NCI-H2227 (cell line): ENCODE measurements around the gene PMM1.
A peak's percentile ranks its signal among the peaks of the same experiment; 100 is the strongest.

Source experiments
- DNase-seq: peaks from one replicate; lab custom pipeline; 2025; ENCODE audit not compliant: unreplicated experiment; lab: John Stamatoyannopoulos, UW

Gene PMM1

GRCh38 chr22:41539146-41540005 is 50.3 kb downstream of the PMM1 start:
- no peak for DNase-seq

- no peak for DNase-seq
Measured at GRCh38 chr22:41538583-41538982, 51.1 kb downstream of the PMM1 start.

DNA sequence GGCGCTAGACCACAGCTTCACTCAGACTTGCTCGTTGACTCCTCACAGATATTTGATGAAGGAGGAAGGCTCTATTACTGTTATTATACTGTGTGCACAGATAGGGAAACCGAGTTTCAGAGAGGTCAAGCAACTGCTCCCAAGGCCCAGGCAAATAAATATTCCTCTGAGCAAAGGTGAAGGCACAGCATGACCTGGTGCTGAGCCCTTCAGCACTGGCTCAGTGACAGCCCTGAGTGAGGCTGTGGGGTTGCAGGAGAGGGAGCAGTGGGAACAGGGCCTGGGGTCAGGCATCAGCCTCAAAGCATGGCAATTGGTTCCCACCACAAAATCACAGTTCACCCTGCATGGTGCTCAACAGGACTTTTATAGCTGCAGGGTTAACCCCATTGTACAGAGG is 52.4 kb downstream of the PMM1 start:
- no peak for DNase-seq

DNA sequence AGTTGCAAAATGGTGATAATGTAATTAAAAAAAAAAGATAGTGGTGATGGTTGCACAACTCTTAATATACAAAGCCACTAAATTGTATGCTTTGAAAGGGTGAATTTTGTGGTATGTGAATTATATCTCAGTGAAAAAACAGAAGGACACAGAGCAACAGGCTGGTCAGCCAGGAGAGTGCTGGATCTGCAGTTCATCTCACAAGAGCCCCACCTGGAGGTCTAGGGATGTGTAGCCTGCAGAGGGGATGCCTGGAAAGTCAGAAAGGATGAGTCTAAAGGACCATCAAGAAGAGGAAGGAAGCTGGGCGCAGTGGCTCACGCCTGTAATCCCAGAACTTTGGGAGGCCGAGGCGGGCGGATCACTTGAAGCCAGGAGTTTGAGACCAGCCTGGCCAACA is 54.4 kb downstream of the PMM1 start:
- peak; percentile 21 for DNase-seq

DNA sequence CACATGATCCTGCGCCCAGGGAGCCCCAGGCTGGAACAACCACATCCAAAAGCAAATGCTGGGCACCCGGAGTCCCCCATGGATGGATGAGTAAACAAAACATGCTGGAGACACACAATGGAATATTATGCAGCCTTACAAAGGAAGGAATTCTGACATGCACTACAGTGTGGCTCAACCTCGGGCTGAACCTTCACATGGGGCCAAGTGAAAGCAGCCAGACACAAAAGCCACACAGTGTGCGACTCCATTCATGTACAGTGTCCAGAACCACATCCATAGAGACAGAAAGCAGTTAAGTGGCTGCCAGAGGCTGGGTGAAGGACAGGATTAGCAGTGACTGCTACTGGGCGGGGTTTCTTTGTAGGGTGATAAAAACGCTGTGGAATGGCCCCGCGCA is 55.4 kb downstream of the PMM1 start:
- DNase-seq, result no peak

GRCh38 chr22:41532908-41533825 is 56.5 kb downstream of the PMM1 start:
- DNase-seq, result peak; percentile 49

DNA sequence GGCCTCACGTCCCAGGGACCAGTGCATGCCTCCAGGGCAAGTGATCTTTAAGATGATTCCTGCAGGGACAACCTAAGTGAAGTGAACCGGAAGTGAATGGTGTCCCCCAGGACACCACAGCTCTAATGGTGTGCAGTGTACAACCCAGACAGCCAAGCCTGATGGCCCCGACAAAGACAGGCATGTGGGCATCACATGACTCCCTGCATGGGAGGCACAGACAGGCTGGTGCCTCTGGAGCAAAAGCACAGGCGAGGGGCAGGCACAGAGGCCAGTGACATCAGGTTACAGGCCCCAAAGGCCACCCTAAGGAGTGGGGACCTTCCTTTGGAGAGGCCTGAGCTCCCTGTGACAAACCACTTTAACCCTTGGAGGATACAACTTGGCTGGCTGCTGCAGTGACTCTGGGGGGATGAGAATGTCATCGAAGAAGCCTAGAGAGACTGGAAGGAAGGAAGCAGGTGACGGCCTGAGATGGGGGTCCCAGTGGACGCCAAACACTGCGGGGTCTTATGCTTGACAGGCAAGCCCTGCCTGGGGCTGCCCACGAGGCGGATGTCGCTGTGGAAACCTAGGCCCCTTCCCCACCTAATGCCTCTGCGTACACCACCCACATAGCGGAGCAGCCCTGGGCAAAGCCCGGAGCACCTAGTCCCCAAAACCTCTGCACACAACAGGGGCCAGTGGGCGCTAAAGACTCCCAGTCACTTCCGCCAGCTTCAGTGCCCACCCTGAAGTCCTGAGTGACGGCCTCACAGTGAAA is 57.7 kb downstream of the PMM1 start:
- DNase-seq, result no peak

DNA sequence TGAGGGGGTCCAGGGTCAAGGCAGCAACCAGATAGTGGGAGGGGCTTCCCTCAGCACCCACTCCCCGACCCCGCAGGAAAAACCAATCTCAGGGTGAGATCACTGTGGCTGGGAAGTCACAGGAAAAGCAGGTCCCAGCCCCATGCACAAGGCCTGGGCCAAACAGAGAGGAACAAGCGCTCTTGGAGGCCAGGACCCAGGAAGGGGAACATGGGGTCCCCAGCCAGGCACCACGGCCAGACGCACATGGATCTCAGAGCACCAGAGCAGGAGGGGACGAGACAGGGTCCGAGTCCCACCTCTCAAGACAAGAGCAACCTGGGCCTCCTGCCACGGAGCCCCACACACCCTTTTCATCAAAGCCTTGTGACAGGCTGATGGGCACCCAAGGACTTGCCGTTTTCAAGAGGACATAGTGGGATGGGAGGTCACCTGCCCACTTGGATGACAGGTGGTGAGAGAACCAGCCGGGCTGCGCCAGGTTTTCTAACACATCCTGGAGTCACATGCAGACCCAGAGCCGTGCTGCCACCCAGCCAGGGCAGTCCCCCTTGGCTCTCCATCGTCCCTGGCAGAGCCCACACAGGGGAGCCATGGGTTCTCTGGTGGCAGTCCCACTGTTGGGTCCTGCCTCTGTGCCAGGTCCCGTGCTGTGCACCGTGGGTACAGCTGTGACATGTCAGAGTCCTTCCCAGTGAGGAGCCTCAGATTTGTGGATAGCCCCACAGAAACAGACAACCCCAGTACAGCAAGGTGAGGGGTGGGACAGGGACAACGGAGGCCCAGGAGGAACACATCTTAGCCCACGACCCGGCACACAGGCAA is 58.5 kb downstream of the PMM1 start:
- DNase-seq, result no peak

- no peak for DNase-seq
Measured at GRCh38 chr22:41528938-41529561, 60.6 kb downstream of the PMM1 start.

GRCh38 chr22:41528132-41528766 is 61.4 kb downstream of the PMM1 start:
- DNase-seq, result no peak
